HCT116 (cell line): ENCODE data around the gene MAP2K2.

ENCODE experiments used
- CEBPB ChIP-seq: IDR thresholded peaks from 2 replicates; pipeline ENCODE4 v1.6.1; 2012; ENCODE audit warnings: low read depth
- CTCF ChIP-seq, 3 experiments: fragments of 200-600 bp in 1 of 3; sonication (generic) in 1 of 3; IDR thresholded peaks in 2 of 3; conservative IDR thresholded peaks in 1 of 3; 2 replicates each; pipeline ENCODE4 v1.5.1; 2012 to 2017; ENCODE audit warnings: low read depth in 2 of 3, low read length in 2 of 3, antibody characterized with exemption in 1 of 3, borderline replicate concordance in 1 of 3, control low read depth in 1 of 3, mild to moderate bottlenecking in 1 of 3, mixed read lengths in 1 of 3, mixed run types in 1 of 3, moderate library complexity in 1 of 3; ENCODE audit not compliant: insufficient read depth in 1 of 3
- EZH2 ChIP-seq: fragments of 200-600 bp; sonication (generic); IDR thresholded peaks from 2 replicates; pipeline ENCODE4 v1.6.1; 2017; ENCODE audit warnings: antibody characterized with exemption, mixed run types
- EZH2phosphoT487 ChIP-seq: fragments of 200-600 bp; IDR thresholded peaks from 2 replicates; pipeline ENCODE4 v1.6.1; 2018; ENCODE audit warnings: antibody characterized with exemption, borderline replicate concordance
- POLR2A ChIP-seq: IDR thresholded peaks from 2 replicates; pipeline ENCODE4 v1.7.0; 2011; ENCODE audit warnings: borderline replicate concordance; ENCODE audit not compliant: insufficient read depth, insufficient read length; ENCODE audit errors: extremely low read depth
- POLR2AphosphoS5 ChIP-seq: IDR thresholded peaks from 2 replicates; pipeline ENCODE4 v1.6.1; 2011; ENCODE audit warnings: mild to moderate bottlenecking, low read depth, low read length, moderate library complexity
- RAD21 ChIP-seq: IDR thresholded peaks from 2 replicates; pipeline ENCODE4 v1.6.1; 2012; ENCODE audit warnings: low read depth, mild to moderate bottlenecking
- SIN3A ChIP-seq: IDR thresholded peaks from 2 replicates; pipeline ENCODE4 v1.6.1; 2012; ENCODE audit warnings: low read depth
- SP1 ChIP-seq: IDR thresholded peaks from 2 replicates; pipeline ENCODE4 v1.6.1; 2012; ENCODE audit warnings: low read depth
- SRF ChIP-seq: IDR thresholded peaks from 2 replicates; pipeline ENCODE4 v1.6.1; 2012; ENCODE audit warnings: low read depth
- ZBTB33 ChIP-seq: IDR thresholded peaks from 2 replicates; pipeline ENCODE4 v1.6.1; 2011; ENCODE audit warnings: mild to moderate bottlenecking, low read length, moderate library complexity; ENCODE audit not compliant: insufficient replicate concordance; ENCODE audit errors: extremely low read depth
- TF ChIP-seq, protein P1 (sequence below): IDR thresholded peaks from 2 replicates; pipeline ENCODE4 v1.6.1; 2012; ENCODE audit warnings: low read depth

DNA sequence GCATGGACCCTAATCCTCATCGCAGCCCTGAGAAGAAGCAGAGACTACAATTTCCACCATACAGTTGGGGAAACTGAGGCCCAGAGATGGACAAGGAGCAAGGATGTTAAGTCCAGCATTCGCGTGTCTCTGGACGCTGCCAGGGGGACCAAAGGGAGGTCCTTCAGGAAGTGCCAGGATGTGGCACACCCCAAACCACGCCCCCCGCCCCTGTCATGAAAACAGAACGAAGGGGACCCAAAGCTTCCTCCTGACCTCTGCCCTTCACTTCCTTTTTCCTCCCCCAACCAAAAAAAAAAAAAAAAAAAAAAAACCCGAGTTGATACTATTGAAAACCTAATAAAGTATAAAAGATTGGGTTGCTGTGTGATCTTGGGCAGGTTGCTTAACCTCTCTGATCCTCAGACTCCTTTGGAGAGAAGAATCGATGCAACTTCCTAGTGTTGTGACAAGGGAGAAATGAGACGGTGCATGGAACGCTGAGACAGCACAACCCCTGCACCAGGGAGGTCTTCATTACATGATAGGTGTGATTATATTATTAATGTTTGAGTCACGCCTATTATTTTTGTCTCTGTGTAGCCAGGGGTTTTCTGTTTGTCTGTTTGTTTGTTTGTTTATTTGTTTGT is 54.5 kb downstream of the MAP2K2 start:
- TF ChIP-seq ZBTB33 (no peak), SP1 (no peak), CTCF (IDR thresholded peaks at IDR 0.05 in 2 of 3, conservative IDR thresholded peaks at IDR 0.05 in 1 of 3; ENCODE audit: borderline replicate concordance in 1 of 3, insufficient read depth in 1 of 3, low read depth in 2 of 3, low read length in 2 of 3) (no peak), EZH2 (no peak), POLR2A (no peak), EZH2phosphoT487 (no peak), CEBPB (no peak), RAD21 (no peak), POLR2AphosphoS5 (no peak), SRF (no peak), SIN3A (no peak)
- TF ChIP-seq, protein P1, sequence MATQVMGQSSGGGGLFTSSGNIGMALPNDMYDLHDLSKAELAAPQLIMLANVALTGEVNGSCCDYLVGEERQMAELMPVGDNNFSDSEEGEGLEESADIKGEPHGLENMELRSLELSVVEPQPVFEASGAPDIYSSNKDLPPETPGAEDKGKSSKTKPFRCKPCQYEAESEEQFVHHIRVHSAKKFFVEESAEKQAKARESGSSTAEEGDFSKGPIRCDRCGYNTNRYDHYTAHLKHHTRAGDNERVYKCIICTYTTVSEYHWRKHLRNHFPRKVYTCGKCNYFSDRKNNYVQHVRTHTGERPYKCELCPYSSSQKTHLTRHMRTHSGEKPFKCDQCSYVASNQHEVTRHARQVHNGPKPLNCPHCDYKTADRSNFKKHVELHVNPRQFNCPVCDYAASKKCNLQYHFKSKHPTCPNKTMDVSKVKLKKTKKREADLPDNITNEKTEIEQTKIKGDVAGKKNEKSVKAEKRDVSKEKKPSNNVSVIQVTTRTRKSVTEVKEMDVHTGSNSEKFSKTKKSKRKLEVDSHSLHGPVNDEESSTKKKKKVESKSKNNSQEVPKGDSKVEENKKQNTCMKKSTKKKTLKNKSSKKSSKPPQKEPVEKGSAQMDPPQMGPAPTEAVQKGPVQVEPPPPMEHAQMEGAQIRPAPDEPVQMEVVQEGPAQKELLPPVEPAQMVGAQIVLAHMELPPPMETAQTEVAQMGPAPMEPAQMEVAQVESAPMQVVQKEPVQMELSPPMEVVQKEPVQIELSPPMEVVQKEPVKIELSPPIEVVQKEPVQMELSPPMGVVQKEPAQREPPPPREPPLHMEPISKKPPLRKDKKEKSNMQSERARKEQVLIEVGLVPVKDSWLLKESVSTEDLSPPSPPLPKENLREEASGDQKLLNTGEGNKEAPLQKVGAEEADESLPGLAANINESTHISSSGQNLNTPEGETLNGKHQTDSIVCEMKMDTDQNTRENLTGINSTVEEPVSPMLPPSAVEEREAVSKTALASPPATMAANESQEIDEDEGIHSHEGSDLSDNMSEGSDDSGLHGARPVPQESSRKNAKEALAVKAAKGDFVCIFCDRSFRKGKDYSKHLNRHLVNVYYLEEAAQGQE: no peak
